Activated CD8-positive, alpha-beta memory T cell treated with anti-CD3 and anti-CD28 coated beads for 4 hours (primary cell): ENCODE data around the gene FMN2.
"Not testable (repeated sequence)": the region's sequence is repeated elsewhere in the genome, so short reads cannot be mapped to it uniquely, and the experiment has no call there.

Experiments
- DNase-seq, 2 donors: peaks; one replicate each; pipeline ENCODE4 v3.0.0-alpha.2; 2020; ENCODE audit warnings: low read depth in 2 of 2

The FMN2 gene

GRCh38 chr1:240254778-240255291 is 163.2 kb downstream of the FMN2 start:
- DNase-seq: no peak

GRCh38 chr1:240255922-240256321 is 164.2 kb downstream of the FMN2 start:
- no peak for DNase-seq

DNA sequence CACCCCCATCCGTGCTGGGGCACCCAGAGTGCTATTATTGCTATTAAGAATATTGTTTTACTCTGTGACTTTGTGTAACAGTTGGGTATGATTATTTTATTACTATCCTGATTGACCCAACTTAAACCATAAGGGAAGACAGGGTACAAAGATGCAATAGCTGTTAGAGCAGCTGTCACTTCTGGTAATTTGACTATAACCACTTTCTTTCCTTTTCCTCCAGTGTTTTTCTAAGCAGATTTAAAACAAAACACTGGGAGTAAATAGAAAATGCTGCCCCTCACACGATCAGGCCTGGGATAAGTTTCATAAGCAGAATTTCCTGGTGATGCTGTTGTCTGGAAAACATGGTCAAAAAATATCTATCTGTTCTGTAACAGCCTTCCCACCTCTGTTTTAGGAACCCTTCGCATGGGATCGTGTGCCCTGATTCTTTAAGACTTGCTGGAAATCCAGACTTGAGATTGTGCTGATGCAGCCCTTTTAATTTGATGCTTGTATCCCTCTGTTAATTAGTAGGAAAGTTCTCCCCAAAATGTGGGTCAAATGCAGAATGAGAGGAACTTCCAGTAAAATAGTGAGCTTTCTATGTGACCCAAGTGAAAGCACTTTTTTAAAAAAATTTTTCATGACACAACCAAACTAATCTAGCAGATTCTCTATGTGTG is 165.3 kb downstream of the FMN2 start:
- DNase-seq: no peak

DNA sequence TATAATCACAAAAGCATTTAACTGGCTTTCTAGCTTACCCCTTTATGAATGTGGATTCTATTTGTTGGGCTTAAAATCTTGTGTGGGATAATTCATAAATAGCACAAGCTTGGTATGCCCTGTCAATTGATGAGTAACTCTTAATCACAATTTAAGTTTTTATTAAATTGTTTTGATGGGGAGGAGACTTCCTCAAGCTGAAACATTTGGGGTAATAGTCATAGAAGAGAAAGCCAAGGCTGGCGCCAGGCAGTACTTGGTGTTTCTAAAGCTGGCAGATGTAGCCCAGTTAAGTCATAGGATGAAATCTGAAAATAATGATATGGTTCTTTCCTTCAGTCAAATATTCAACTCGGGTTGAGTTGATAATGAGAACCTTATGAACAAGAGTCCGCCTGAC is 167.2 kb downstream of the FMN2 start:
- no peak for DNase-seq

- not testable (repeated sequence) for DNase-seq
These were observed 172.8 kb downstream of the FMN2 start for GRCh38 chr1:240264494-240264893.

GRCh38 chr1:240271081-240271480 is 179.4 kb downstream of the FMN2 start:
- no peak for DNase-seq

DNA sequence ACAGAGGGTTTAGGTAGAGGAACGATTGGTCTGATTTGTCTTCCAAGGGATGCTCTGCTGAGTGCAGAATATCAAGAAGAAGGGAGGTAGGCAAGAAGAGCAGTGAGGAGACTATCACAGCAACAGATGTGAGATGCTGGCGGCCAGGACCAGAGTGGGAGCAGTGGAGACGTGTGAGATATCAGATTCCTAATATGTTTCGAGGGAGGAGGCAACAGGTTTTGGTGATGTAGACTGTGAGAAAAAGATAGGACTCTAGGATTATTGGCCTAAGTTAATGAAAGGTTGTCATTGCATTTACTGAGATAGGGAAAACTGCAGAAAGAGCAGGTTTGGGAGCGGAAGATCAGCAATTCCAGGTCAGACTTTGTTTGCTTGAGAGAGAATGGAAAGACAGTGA is 182.9 kb downstream of the FMN2 start:
- no peak for DNase-seq

DNA sequence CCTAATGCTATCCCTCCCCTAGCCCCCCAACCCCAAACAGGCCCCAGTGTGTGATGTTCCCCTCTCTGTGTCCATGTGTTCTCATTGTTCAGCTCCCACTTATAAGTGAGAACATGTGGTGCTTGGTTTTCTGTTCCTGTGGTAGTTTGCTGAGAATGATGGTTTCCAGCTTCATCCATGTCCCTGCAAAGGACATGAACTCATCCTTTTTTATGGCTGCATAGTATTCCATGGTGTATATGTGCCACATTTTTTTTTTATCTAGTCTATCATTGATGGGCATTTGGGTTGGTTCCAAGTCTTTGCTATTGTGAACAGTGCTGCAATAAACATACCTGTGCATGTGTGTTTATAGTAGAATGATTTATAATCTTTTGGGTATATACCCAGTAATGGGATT is 183.5 kb downstream of the FMN2 start:
- DNase-seq: not testable (repeated sequence)

DNA sequence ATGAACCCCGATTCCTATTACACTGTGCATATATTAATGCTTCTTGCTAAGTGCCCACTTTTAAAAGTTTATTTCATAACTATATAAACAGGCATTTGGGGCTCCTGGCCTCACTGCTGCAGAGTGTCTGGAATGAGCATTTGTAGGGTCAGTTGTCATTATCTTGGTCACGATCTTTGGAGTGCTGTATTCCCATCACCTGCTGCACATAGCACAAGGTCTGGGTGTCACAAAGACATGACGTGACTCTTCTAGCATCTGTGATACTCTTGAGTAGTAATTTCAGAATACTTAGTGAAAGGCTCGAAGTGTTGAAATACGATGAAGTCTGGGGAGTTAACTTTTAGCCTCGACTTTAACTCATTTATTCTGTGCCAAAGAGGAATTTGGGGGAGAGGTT is 186.4 kb downstream of the FMN2 start:
- no peak for DNase-seq

GRCh38 chr1:240280560-240281322 is 189.1 kb downstream of the FMN2 start:
- no peak for DNase-seq

DNA sequence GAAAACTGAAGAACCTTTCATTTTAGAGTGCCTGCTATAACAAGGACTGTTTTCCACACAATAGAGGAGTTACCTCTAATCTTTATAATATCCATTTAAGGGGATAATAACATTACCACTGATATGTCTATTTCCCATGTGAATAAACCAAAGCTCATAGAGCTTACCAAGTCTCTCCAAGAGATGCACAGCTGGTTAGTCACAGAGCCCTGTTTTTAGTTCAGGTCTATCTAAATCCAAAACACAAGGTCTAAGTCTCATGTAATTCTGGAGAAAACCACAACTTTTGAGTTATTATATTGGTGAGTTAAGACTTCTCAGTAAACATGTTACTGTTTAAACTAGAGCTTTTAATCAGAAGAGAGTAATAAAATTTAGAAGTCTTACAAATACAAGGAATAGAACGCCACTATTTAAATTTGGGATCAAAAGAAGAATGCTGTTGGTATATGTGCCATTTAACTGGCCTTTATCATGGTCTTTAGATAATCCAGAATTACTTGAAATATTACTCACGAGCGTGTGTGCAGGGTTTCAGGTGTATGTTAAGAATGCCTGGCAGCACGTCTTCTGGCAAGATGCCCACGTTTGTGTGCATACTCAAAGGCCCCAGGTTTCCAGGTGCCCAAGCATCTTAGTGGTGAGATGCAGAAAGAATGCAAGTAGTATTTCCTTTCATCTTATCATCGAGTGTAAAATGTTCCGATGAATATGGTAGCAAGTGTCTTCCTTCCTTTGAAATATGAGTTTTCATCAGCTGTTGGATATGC is 190.6 kb downstream of the FMN2 start:
- DNase-seq: no peak

DNA sequence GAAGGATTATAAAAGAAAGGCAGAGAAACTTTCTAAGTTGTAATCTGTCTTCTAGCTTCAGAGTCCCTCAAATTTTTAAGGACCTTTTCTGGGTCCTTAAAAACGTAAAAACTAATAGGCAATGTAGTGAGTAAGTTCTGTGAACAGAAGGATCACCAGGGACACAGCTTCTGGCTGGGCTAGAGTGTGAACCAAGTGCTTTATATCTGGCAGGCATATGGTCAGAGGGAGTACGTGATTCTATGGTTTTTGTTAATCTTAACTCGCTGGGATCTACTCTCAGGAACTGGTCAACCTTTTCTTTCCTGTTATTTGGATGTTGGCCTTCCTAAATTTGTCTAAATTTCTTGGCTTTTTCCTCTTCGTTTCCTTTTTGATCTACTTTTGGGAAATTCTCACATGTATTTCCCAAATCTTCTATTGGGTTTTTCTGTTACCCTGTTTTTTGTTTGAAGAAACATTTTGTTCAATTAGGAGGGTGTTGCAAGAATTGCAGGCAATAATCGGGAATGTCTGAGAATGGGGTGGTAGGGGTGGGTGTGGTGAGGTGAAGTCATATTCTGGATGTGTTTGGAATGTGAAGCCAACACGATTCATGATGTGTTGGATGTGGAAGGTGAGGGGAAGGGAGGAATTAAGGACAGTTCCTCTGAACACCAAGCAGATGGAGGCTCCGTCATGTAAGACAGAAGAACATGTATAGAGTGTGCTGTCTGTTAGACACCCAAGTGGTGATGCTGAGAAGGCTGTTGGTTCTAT is 193.2 kb downstream of the FMN2 start:
- DNase-seq: no peak

DNA sequence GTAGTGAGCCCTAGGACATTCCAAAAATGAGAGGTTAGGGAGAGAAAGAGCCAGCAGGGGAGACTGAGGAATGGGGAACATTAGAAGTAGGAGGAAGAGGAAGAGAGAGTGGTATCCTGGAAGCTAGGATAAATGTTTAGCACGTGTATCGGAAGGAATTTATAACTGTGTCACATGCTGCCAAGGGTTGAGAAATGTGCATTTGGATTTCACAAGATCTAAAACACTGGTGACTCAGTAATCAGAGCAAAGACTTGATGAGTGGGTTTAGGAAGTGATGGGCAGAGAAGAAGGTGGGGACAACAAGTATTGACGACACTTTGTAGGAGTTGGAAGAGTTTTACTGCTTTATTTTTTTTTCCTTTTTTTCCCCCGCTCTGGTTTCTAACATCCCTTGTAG is 193.9 kb downstream of the FMN2 start:
- no peak for DNase-seq

- no peak for DNase-seq
These were observed 196.0 kb downstream of the FMN2 start for GRCh38 chr1:240287722-240288121.

DNA sequence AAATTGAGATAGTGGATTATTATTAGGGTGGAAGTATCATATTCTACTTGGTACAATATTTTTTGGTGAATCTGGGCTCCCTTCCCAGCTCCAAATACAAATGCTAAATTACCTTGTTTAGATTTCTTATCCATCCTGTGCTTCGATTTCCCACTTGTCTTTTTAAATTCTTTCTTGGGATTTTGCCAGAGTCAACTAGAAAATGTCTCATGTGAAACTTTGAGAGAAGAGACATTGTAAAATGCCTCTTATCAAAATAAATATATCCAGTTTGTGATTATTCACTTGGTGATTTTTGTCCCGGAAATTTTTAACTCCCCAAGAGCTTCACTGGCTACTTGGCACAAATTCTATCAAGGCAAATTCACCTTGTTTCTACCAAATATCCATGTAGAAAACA is 202.0 kb downstream of the FMN2 start:
- DNase-seq: no peak

DNA sequence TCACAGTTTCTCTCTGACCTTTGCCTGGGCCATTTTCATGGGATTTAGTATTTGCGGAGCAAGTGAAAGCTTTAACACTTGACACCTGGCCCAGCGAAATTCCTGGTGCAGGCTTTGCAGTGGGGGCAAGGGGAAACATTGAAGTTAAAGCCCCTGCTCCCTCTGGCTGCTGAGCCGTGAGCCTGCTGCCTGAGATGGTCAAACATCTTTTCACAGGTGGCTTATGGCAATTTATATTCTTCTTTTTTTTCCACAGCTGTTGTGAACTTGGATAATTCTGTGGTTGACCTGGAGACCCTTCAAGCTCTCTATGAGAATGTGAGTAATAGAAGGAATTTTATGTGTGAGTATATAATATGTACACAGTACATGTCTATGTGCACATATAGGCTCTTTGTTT is 202.9 kb downstream of the FMN2 start:
- DNase-seq: no peak

- no peak for DNase-seq
These were observed 204.1 kb downstream of the FMN2 start for GRCh38 chr1:240295811-240296210.

GRCh38 chr1:240304466-240304865 is 212.8 kb downstream of the FMN2 start:
- no peak for DNase-seq

GRCh38 chr1:240306673-240307072 is 215.0 kb downstream of the FMN2 start:
- no peak for DNase-seq

DNA sequence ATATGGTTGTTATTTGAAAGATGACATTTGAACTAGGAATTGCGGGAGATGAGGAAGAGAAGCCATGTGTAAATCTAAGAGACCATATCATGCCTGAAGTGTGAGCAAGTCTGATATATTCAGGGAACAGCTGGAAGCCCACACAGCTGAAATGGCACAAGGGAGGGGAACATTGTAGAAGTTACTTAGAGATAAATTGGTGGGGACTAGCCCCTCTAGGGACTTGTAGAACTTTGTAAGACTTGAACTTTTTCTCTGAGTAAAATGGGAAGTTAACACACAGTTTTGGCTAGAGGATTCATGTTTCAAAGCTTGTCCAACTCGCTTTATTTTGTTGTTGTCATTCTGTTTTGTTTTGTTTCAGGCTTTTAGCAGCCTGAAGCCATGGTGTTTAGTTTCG is 216.4 kb downstream of the FMN2 start:
- no peak for DNase-seq

GRCh38 chr1:240309769-240310168 is 218.1 kb downstream of the FMN2 start:
- DNase-seq: no peak
